H1 (cell line): ENCODE results near the gene EDA.

Source experiments
- BACH1 ChIP-seq: IDR thresholded peaks from 2 replicates; pipeline ENCODE4 v1.6.1; 2012; ENCODE audit warnings: low read length, improper control_type of control experiment
- POLR2A ChIP-seq, 2 experiments: IDR thresholded peaks; 1 replicate in 1 of 2; 2 replicates in 1 of 2; pipeline ENCODE4 v1.6.1; 2011; ENCODE audit warnings: low read depth in 2 of 2, low read length in 2 of 2, mild to moderate bottlenecking in 2 of 2; ENCODE audit errors: control extremely low read depth in 1 of 2
- TF ChIP-seq, protein P1 (sequence below), 3 experiments: IDR thresholded peaks; 1 replicate in 2 of 3; 2 replicates in 1 of 3; pipeline versions ENCODE4 v1.5.1 to v1.6.1; 2011; ENCODE audit warnings: low read length in 3 of 3, mild to moderate bottlenecking in 3 of 3, inconsistent platforms in 2 of 3, low read depth in 1 of 3, moderate library complexity in 1 of 3; ENCODE audit not compliant: insufficient read depth in 1 of 3; ENCODE audit errors: control extremely low read depth in 1 of 3

DNA sequence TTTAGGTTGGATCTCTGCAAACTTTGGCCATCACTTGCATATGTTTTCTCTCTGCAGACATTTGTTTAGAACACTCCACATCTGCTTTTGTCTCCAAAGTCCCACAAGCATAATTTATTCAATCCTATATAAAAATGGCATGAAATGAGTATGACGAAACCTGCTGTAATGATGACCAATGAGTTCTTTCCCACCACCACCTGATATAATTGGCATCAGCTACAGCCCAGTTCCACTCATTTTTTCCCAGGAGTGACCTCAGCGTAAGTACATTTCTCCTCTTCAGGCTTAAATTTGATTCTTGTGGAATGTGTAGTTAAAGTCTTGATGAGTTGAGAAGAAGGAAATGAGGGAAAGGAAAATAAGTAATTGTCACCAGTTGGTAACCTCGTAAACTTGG lies 228.7 kb downstream of the EDA start:
- no peak for TF ChIP-seq POLR2A (IDR thresholded peaks at IDR 0.05; ENCODE audit: control extremely low read depth in 1 of 2, low read depth in 2 of 2, low read length in 2 of 2)
- TF ChIP-seq, protein P1, sequence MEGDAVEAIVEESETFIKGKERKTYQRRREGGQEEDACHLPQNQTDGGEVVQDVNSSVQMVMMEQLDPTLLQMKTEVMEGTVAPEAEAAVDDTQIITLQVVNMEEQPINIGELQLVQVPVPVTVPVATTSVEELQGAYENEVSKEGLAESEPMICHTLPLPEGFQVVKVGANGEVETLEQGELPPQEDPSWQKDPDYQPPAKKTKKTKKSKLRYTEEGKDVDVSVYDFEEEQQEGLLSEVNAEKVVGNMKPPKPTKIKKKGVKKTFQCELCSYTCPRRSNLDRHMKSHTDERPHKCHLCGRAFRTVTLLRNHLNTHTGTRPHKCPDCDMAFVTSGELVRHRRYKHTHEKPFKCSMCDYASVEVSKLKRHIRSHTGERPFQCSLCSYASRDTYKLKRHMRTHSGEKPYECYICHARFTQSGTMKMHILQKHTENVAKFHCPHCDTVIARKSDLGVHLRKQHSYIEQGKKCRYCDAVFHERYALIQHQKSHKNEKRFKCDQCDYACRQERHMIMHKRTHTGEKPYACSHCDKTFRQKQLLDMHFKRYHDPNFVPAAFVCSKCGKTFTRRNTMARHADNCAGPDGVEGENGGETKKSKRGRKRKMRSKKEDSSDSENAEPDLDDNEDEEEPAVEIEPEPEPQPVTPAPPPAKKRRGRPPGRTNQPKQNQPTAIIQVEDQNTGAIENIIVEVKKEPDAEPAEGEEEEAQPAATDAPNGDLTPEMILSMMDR (IDR thresholded peaks at IDR 0.05; ENCODE audit: control extremely low read depth in 1 of 3, insufficient read depth in 1 of 3, low read depth in 1 of 3, low read length in 3 of 3) = no peak
- TF ChIP-seq BACH1 = no peak
